GM19463 (cell line): ENCODE results near the gene TIGD6.
A peak's percentile ranks its signal among the peaks of the same experiment; 100 is the strongest.

Experiments
- ATAC-seq: cut with Tn5 transposase; IDR thresholded peaks from one replicate; pipeline ENCODE4 v1.9.1; 2021; ENCODE audit warnings: mild to moderate bottlenecking, moderate library complexity; ENCODE audit not compliant: unreplicated experiment

Gene TIGD6

DNA sequence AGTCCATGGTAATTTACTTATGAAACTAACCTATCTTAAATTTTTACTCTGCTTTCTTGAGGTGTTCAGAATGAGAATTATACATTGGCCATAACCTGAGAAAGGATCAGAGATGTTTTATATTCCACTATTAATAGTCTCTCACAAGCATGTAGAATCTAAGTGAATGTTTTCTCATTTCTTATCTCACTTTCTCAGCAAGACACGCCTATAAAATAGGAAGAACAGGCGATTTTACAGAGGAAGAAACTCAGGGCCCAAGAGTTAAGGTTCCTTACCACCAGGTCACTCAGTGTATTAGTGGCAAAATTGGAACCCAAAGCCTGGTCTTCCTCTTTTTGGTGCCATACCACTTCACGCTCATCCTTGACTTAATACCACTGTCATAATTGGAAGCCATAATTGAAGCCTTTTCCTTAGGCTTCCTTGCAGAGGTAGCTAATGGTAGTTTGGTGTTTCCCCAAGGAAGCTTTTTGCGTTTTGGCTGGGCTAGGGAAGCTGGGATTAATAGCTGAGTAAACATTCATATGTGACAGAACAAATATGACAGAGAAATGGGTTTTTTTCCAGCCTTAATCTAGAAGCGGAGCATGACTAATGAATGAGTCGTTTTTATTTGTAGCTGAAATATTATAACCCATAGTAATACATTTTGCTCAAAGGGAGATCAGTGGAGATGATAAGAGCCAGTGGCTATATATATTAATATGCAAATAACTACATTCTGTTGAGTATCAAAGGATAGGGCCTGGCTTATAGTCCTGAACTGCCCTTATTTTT, 17.0 kb upstream of the TIGD6 start:
- ATAC-seq, result no peak

DNA sequence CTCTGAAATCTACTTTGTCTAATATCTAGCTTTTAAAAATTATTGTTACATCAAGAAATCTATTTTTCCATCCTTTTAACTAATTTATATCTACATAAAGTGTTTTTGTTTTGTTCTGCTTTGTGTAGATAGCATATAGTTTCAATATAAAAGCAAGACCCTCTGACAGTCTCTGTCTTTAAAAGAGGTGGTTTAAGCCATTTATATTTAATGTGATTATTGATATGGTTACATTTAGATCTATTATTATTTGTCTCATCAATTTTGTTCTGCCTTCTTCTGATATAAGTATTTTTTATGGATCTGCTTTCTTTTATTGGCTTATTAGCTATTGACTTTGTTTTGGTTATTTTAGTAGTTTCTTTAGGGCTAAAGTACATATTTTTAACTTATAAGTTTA, 16.1 kb upstream of the TIGD6 start:
- no peak for ATAC-seq

- no peak for ATAC-seq
These were observed 15.0 kb upstream of the TIGD6 start for GRCh38 chr5:150015415-150015814.

GRCh38 chr5:150014456-150014855, 14.0 kb upstream of the TIGD6 start:
- no peak for ATAC-seq

DNA sequence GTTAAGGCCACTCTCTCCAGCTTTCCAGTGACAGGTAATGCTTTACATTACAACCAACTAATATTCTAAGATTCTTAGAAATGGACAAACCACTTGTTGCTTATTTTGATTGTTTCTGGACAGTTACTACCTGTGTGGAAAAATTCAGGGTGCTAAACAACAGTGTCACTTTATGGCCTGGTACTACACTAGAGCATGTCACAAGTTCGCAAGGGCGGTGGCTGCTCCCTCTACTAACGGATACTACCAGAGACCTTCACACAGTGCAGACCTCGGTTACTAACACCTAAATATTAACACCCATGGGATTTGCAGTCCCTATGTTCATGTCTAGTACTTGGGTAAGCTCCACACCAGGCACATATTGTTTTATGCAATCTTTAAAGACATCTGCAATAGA, 13.5 kb upstream of the TIGD6 start:
- ATAC-seq, result no peak

- no peak for ATAC-seq
These were observed 9.4 kb upstream of the TIGD6 start for GRCh38 chr5:150009671-150010387.

DNA sequence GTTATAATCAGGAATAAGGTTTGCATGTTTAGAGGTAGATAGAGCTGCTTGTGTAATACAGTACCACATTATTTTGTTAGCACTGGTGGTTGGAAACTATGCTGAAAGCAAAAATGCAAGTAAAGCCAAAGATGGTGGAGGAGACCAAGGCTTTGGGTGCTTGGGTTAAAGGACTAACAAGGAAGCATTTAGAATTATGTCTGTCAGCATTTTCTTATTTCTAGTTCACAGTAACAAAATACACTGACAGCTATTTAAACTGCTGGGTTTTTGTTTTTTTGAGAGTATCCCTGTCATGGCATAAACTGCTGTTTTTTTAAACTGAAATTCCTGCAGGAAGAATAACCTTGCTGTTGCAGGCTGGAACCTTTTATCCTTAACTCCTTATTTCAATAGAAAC, 6.6 kb upstream of the TIGD6 start:
- no peak for ATAC-seq

GRCh38 chr5:150006318-150006717, 5.9 kb upstream of the TIGD6 start:
- no peak for ATAC-seq

- ATAC-seq, result peak; percentile 48
These were observed 1.4 kb upstream of the TIGD6 start for GRCh38 chr5:150001660-150002486.

GRCh38 chr5:150000990-150001659, 671 bp upstream of the TIGD6 start:
- no peak for ATAC-seq

GRCh38 chr5:149999866-150000255, 593 bp downstream of the TIGD6 start:
- no peak for ATAC-seq

DNA sequence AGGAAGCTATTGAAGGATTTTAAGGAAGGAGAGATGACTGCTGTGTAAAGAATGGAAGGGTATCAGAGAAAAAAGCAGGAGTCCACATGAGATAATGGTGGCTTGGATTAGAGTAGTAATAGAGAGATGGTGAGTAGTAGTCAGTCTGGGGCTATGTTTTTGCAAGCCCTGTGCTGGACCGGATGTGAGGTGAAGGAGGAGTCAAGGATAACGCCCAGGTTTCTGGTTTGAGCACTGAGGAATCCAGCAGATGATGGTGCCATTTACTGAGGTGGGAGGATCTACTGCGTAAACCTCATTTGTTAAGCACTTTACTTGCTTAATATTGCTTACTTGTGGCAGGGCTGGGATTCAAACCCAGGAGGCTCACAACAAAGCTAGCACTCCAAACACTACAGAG, 1.1 kb downstream of the TIGD6 start:
- ATAC-seq, result no peak

DNA sequence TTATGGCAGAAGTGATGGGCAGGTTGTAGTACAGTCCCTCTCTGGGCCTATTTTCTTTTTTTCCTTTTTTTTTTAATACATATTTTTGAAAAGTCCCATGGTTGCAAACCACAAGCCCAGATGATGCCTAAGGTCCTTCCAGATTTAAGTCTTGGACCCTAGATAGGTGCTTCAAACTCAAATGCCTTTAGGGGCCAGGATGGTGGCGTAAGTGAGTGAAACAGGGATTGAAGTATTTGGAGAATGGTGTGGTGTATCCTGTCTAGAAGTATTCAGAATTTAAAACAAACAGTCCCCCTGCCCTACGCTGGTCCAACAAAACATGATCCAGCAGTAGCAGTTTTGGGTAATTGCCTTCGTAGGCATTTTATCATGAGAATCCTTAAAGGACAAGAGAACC, 2.2 kb downstream of the TIGD6 start:
- no peak for ATAC-seq

DNA sequence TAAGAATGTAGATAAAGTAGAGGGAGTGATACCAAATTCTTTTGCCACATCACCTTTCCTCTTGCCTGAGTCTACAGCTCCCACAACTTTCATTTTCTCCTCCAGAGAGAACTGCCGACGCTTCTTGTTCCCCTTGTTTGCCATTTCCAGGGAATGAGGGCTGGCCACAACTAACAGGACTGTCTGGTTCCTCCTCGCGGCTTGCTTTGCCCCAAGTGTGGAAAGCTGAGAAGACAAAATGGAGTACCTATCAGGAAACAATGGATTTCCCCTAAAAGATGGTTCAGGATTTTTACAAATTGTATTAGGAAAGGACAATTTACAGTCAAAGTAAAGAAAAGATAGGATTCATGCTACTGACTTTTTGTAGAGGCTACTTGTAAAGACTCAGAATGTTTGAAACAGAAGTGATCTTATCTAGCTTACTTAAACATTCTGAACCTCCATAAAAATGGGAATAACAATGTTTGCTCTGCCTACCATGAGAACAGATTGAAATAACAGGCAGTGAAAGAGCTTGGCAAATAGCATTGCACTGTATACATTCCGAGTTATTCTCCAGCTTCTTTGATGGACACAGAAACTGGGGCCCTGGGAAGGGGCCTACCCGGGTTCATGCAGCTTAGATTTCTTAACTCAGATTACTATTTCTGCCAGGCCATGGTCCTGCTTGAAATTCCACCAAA, 4.1 kb downstream of the TIGD6 start:
- no peak for ATAC-seq

DNA sequence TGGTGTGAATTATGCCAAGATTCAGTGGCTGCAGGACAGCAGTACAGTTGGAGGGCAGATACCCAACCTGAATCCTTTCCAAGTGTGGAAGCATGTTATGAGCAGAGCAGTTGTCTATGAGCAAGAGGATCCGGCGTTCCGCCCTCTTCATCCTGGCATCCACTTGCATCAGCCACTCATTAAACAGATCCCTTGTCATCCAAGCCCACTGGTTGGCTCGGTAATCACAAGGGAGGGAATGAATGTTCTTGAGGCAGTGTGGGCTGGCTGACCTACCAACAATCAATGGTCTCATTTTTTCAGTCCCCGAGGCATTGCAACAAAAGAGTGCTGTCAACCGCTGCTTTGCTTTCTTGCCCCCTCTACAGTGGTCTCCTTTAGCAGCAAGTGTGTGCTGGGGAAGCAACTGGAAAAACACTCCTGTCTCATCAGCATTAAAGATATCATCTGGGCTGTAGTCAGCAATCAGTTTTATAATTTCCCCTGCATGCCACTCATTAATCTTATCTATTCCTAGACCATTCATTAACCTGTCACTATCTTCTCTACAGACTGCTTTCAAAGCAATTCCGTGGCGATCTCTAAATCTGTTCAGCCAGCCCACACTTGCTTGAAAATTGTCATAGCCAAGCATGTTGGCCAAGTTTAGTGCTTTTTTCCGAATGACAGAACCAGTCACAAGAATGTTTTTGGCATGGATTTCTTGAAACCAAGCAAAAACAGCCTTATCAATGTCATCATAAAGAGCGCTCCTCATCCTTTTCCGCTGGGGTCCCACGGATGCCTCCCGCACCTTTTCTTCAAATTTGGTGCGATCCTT, 4.9 kb downstream of the TIGD6 start:
- ATAC-seq, result no peak

- no peak for ATAC-seq
These were observed 7.0 kb downstream of the TIGD6 start for GRCh38 chr5:149993471-149993870.

- peak; percentile 69 for ATAC-seq
These were observed 9.7 kb downstream of the TIGD6 start for GRCh38 chr5:149990518-149991376.

- no peak for ATAC-seq
These were observed 12.3 kb downstream of the TIGD6 start for GRCh38 chr5:149988126-149988525.

DNA sequence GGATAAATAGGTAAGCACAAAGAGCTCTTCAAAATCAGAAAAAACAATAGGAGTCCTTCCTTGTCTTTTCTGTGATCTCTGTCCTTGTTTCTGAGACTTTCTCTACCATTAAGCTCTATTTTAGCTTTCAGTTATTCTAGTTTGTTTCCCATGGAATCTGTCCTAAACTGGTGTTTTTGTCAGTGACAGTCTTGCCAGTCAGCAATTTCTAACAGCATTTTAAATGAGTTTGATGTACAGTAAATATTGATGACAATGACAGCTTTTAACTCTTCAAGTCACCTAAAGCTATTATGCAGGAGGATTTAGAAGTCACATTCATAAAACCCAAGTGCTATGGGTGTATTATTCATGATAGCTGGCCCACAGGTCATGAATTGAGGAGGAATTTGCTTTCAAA, 17.9 kb downstream of the TIGD6 start:
- ATAC-seq, result no peak
